Retina (tissue), 1 donor: ENCODE results near the gene LGALS7B.
A peak's percentile ranks its signal among the peaks of the same experiment; 100 is the strongest.
"Not testable (repeated sequence)": the region's sequence is repeated elsewhere in the genome, so short reads cannot be mapped to it uniquely, and the experiment has no call there.

Experiments
- DNase-seq: peaks from one replicate; pipeline ENCODE4 v3.0.0-alpha.2; 2016

LGALS7B gene

GRCh38 chr19:38770228-38770948, 18.6 kb upstream of the LGALS7B start:
- not testable (repeated sequence) for DNase-seq

GRCh38 chr19:38770949-38771275, 18.1 kb upstream of the LGALS7B start:
- not testable (repeated sequence) for DNase-seq

DNA sequence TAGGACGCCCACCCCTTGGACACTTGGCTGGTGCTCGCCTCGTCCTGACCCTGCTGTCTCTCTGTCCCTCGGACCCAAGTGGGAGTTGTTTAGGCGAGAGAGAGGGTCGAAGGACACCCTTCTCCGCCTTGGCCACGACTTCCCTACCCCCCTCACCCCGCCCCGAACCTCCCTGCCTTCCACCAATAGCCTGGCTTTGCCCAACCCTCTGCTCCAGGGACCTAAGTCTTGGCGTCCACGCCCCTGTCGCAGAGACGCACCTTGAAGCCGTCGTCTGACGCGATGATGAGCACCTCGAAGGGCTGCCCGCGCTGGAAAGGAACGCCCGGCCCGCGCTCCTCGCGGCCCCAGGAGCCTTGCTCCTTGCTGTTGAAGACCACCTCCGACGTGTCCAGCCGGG, 17.4 kb upstream of the LGALS7B start:
- not testable (repeated sequence) for DNase-seq

GRCh38 chr19:38773469-38774177, 15.4 kb upstream of the LGALS7B start, which contains the start of gene LGALS7:
TSS of gene LGALS7 (minus strand) at chr19:38773517. CDS start at chr19:38773492, 25 bp downstream.
- no peak for DNase-seq

- DNase-seq, result no peak
Measured at GRCh38 chr19:38774181-38774950, 14.6 kb upstream of the LGALS7B start.

DNA sequence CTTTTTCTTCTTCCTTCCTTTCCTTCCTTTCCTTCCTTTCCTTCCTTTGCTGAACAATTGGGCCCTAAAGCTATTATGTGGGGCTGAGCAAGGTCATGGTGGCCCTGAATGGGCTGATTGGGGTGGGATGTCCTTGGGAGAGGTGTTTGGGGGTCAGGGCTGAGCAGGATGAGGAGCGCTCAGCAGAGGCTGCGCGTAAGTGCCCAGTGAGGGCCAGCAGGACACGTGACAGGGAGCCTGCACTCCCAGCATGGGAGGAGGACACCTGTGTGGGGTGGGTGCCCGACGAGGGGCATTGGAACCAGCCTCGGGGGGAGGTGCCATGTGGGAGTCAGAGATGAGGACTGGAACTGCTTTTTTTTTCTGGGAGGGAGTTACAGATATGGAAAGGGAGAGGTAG, 10.3 kb upstream of the LGALS7B start:
- DNase-seq, result no peak

GRCh38 chr19:38780443-38780842, 8.6 kb upstream of the LGALS7B start:
- DNase-seq, result no peak

GRCh38 chr19:38781058-38781457, 7.9 kb upstream of the LGALS7B start:
- DNase-seq, result no peak

DNA sequence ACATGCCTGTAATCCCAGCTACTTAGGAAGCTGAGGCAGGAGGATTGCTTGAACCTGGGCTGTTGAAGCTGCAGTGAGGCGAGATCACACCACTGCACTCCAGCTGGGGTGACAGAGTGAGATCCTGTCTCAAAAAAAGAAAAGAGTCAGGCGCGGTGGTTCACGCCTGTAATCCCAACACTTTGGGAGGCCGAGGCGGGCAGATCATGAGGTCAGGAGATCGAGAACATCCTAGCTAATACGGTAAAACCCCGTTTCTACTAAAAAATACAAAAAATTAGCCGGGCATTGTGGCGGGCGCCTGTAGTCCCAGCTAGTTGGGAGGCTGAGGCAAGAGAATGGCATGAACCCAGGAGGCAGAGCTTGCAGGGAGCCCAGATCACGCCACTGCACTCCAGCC, 6.8 kb upstream of the LGALS7B start:
- not testable (repeated sequence) for DNase-seq

- no peak for DNase-seq
Measured at GRCh38 chr19:38784224-38784623, 4.8 kb upstream of the LGALS7B start.

DNA sequence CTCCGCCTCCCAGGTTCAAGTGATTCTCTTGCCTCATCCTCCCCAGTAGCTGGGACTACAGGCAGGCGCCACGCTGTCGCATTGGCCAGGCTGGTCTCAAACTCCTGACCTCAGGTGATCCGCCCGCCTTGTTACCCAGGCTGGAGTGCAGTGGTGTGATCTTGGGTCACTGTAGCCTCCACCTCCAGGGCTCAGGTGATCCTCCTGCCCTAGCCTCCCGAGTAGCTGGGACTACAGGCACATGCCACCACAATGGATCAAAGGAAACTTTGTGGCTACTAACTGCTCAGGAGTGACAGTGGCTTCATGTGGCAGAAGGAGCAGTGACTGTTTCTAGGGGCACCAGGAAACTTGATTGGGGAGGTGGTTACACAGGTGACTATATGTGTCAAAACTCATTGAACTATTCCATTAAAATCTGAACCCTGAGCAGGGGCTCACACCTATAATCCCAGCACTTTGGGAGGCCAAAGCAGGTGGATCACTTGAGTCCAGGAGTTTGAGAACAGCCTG, 3.8 kb upstream of the LGALS7B start:
- no peak for DNase-seq

DNA sequence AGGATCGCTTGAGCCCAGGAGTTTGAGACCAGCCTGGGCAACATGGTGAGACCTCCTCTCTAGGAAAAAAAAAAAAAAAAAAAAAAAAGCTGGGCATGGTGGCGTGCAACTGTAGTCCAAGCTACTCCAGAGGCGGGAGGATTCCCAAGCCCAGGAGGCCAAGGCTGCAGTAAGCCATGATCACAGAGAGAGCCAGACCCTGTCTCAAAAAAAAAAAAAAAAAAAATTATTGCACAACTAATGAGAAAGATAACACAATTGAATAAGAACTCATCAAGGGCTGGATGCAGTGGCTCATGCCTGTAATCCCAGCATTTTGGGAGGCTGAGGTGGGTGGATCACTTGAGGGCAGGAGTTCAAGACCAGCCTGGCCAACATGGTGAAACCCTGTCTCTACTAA, 2.9 kb upstream of the LGALS7B start:
- DNase-seq, result not testable (repeated sequence)

DNA sequence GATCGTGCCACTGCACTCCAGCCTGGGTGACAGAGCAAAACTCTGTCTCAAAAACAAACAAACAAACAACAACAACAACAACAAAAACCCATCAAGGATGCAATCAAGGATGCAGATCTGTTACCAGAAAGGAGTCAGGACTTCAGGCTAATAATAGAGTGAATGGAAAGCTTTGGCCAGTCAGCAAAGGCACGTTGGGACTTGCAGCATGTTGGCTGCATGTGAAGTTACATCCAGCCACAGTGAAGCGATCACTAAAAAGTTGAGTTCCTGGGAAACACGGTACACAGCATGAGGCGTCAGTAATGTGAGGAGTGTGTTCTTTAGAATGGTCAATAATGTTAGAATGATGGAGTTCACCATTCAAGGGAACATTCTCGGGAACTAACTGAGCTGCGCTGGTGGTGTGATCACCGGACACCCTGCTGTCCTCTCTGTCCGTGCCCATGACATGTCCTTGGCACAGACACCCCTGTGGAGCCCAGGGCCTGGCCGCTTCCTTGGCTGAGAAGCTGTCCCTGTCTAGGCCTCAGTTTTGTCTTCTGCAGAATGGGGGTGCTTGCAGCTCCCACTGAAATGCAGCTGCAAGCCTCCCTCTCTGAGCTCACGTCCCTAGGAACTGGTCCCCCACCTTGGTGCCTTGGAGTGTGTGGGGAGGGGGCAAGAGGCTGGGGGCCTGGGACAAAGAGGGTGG, 2.3 kb upstream of the LGALS7B start:
- no peak for DNase-seq

DNA sequence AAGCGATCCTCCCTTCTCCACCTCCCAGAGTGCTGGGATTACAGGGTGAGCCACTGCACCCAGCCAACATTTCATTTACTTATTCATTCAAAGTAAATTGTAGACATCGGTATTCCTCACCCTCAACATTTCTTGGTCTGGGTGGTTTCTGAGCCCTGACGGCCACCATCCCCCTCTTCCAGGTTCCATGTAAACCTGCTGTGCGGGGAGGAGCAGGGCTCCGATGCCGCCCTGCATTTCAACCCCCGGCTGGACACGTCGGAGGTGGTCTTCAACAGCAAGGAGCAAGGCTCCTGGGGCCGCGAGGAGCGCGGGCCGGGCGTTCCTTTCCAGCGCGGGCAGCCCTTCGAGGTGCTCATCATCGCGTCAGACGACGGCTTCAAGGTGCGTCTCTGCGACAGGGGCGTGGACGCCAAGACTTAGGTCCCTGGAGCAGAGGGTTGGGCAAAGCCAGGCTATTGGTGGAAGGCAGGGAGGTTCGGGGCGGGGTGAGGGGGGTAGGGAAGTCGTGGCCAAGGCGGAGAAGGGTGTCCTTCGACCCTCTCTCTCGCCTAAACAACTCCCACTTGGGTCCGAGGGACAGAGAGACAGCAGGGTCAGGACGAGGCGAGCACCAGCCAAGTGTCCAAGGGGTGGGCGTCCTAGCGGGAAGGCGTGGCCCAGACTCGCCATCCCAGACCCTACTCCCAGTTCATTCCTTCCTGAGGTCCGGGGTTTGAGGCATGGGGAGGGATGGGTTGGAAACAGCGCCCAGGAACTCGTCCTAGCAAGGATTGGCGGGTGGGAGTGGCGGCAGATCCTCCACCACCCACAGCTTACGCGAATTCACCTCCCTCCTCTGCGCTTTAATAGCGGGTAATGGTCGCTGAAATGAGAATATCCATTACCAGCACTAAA, 1.8 kb downstream of the LGALS7B start:
- DNase-seq, result not testable (repeated sequence)

- DNase-seq, result not testable (repeated sequence)
Measured at GRCh38 chr19:38791451-38792064, 2.6 kb downstream of the LGALS7B start.

- peak; percentile 63 for DNase-seq
Measured at GRCh38 chr19:38792250-38793111, 3.5 kb downstream of the LGALS7B start.

DNA sequence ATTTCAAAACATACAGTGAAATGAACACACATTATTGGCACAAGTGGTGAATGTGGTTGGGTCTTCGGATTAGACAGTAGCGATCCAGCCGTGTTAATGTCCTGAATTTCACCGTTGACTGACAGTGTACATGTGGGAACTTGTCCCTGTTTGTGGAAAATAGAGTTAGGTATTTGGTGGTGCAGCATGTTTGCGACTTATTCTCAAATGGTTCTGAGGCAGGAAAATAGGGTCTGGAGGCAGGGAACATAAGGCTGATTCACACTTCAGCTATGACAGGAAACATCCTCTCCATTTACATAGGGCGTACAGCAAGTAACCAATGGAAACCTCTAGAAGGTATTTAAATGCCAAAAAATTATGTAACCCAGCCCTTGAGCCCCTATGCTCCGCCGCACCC, 4.2 kb downstream of the LGALS7B start:
- no peak for DNase-seq

DNA sequence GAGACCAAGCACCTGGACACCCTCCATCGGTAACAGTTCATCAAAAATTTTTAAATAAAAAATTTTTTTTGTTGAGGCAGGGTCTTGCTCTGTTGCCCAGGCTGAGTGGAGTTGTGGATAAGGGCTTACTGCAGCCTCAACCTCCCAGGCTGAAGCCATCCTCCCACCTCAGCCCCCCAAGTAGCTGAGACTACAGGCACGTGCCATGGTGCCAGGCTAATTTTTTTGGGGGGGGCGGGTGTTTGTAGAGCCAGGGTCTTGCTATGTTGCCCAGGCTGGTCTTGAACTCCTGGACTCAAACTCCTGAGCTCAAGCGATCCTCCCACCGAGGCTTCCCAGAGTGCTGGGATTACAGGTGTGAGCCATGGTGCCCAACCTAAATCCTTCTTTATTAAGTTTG, 4.7 kb downstream of the LGALS7B start:
- DNase-seq, result no peak

- DNase-seq, result no peak
Measured at GRCh38 chr19:38795549-38795948, 6.5 kb downstream of the LGALS7B start.

GRCh38 chr19:38796154-38796553, 7.2 kb downstream of the LGALS7B start:
- DNase-seq, result no peak
